HEK293T (cell line): ENCODE data around the gene TGFBI.

Experiments used
- FOXA1 ChIP-seq: fragments of 450-650 bp; IDR thresholded peaks from 2 replicates; pipeline ENCODE4 v1.6.1; 2016; ENCODE audit warnings: mild to moderate bottlenecking
- FOXM1 ChIP-seq: fragments of 450-650 bp; IDR thresholded peaks from 2 replicates; pipeline ENCODE4 v1.6.1; 2017; ENCODE audit warnings: mild to moderate bottlenecking, borderline replicate concordance
- L3MBTL2 ChIP-seq: fragments of 450-650 bp; conservative IDR thresholded peaks from 2 replicates; pipeline ENCODE4 v1.6.1; 2016; ENCODE audit warnings: mild to moderate bottlenecking
- SP1 ChIP-seq: fragments of 450-650 bp; IDR thresholded peaks from 2 replicates; pipeline ENCODE4 v1.6.1; 2017
- SUZ12 ChIP-seq: fragments of 450-650 bp; IDR thresholded peaks from 2 replicates; pipeline ENCODE4 v1.6.1; 2016; ENCODE audit warnings: mild to moderate bottlenecking
- ZNF384 ChIP-seq: fragments of 450-650 bp; IDR thresholded peaks from 2 replicates; pipeline ENCODE4 v1.6.1; 2016

- no peak for TF ChIP-seq L3MBTL2
- TF ChIP-seq ZNF384: no peak
- no peak for TF ChIP-seq FOXA1
- TF ChIP-seq FOXM1: no peak
- no peak for TF ChIP-seq SUZ12
- no peak for TF ChIP-seq SP1
Observed at GRCh38 chr5:136011414-136012001, 17.3 kb upstream of the TGFBI start.
